Right kidney (tissue), 1 donor: ENCODE results near the gene FERMT2.
"Not testable (repeated sequence)": the region's sequence is repeated elsewhere in the genome, so short reads cannot be mapped to it uniquely, and the experiment has no call there.

Source experiments
- DNase-seq: peaks from one replicate; pipeline ENCODE4 v3.0.0-alpha.2; 2016

FERMT2 gene

DNA sequence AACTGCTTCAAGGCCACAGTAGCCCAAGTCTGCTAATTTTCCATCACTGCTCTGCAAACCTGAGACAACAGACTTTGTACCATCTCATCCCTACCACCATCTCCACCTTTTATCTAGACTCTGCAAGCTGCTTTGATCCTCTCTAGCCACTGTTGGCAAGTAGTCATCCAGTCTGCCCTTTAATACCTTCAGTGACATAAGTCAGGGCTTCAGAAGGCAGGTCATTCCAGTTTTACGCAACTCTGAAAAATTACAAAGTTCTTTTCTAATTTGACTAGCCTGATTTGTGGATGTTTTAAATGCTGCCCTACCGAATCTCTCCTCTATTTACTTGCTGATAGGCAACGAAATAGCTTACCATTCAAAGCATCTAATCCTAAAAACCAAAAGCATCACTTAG is 2.8 kb downstream of the FERMT2 start:
- DNase-seq, result no peak

DNA sequence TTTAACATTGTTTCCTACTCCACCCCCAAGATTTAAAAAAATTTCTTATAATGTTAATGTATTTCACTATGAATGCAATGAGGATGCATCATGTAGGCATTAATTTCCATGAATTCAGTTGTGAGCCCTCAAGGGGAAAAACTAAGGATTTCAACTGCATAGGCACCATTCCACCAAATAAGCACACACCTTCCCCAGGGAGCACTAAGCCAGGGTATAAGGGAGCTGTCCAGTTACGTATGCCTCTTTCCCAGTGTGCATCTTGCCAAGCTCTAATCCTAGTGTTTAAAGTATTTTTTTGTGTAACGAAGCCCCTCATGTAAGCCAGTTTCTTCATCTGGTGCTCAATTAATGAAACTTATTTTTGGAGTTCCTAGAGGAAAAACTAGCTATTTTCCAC is 6.6 kb downstream of the FERMT2 start:
- DNase-seq, result no peak

DNA sequence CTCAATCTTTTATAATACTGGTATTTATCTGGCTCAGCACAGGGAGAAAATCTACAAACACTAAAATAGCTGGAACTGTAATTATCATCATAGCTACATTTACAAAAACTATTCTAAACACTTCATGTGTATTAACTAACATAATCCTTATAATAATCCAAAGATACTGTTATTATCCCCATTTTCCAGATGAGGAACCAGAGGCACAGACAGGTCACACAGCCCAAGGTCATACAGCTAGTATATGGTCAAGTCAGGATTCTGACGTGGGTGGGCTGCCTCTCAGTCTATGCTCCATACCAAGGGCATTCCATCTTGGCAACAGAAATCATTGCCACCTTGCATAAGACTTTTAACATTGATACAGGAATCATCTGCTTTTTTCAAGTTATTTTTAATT is 11.4 kb downstream of the FERMT2 start:
- no peak for DNase-seq

DNA sequence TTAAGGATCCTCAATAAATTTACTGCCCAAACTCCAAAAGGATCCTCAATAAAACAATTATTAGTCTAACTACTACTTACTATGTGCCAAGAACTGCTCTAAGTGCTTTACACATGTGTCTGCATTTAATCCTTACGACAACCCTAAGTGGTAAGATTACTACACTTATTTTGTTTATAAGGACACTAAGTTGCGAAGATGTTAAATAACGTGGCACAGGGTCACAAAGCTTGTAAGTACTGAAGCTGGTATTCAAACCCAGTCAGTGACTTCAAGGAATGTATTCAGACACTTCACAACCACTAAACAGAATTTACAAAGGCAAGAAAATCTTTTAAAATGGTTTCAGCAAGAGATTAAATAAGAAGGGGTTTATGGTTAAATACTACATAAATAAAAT is 13.0 kb downstream of the FERMT2 start:
- no peak for DNase-seq

DNA sequence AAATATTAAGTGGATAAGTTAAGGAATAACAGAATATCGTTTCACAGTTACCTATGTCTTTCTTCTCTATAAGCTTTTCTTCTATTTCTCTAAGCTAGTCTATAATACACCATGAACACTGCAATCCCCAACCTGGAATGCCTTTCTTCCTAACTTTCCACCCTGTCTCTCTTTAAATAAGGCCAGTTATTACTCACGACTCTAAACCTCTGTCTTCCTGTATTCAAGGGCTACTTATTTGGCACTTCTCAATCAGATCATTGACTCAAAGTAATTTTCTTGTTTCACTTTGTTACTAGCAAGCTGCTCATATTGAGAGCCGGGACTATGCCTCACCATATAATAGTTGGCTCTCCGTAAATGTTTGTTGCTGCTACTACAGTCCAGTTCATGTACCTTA is 13.5 kb downstream of the FERMT2 start:
- DNase-seq, result no peak

DNA sequence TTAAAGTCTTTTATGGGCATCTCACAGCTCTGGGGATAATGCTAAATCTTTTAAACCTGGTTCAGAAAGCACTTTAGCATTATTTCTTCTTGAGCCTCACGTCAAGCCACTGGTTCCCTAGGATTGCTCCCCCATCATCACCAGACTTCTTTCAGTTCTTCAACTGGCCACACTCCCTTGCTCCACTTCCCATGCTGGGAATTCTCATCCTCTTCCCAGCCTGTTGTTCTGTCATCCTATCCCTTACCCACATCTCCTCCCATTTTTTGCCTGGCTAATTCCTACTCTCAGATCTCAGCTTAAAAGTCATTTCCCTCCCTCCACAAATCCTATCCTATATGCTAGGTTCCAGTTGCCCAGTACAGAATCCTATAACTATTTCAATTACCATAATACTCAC is 14.4 kb downstream of the FERMT2 start:
- no peak for DNase-seq

DNA sequence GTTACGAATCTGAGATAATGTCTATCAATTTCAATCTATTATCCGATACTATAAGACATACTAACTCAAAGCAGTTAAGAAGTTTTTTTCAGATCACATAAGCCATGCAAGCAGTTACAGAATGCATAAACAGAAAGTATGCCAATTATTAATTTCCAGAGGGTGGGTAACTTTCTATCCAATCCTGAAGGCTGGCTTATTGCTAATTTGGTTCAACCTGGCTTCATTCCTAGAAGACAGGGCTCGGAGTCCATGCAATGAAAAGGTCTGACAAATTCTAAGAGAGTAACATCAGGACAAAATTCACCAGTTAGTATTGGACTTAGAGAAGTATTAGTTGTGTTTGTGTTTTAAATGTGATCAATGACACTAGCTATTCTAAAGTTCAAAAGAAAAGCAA is 15.0 kb downstream of the FERMT2 start:
- DNase-seq, result no peak

DNA sequence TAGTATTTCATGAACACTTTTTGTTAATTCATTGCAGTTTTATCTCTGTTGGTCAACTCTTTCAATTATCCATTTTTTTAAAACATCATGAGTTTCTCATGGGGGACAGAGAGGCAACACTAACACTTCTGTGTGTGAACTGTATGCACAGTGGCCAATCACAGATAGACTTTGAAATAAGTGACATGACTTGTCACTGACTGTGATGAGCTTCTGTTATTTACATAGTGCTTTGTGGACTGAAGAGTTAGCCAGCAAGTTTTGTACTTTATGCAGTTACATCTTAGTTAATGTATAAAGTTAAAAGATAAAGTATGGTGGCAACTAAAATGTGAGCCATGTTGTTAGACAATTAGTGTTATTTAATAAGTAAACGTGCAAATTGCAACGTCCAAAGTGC is 16.1 kb downstream of the FERMT2 start:
- DNase-seq, result no peak

DNA sequence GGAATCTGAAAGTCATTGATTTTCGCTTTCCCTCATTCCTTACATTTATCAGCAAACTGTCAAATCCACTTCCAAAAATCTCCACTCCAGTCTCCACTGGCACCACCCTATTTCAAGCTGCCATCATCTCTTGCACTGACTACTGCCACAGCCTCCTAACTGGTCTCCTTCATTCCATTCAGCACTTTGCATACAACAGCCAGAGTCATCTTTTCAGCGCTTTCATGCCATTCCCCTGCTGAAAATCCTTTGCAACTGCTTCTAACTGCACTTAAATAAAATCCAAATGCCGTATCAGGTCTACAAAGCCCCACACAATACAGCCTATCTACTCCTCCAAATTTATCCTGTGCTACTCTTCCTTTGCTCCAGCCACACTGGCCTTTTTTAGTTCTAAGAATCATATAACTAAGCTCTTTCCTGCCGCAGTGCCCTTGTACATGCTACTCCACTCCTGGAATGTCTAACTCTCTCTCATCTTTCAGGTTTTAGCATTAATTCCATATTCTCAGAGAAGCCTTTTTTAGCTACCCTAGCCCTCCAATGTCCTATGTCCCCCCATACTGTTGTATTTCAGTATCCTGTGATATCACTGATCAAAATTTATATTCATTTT is 21.6 kb downstream of the FERMT2 start:
- no peak for DNase-seq

DNA sequence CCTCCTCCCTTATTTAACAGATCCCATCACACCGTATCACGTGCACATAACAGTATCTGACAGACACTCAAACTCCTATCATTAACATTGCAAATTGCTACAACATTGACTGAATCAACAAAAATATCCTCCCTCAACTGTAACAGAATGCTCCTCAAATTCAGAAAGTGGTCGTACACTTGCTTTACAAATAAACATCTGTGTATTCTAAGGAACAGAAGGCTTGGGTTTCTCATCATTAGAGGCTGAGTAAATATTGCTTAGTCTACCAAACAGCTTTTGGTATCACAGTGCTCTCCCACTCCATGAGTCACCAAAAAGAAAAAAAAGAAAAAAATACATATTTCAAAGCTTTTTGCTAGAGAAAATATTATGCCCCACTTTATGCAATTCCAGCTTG is 23.9 kb downstream of the FERMT2 start:
- no peak for DNase-seq

DNA sequence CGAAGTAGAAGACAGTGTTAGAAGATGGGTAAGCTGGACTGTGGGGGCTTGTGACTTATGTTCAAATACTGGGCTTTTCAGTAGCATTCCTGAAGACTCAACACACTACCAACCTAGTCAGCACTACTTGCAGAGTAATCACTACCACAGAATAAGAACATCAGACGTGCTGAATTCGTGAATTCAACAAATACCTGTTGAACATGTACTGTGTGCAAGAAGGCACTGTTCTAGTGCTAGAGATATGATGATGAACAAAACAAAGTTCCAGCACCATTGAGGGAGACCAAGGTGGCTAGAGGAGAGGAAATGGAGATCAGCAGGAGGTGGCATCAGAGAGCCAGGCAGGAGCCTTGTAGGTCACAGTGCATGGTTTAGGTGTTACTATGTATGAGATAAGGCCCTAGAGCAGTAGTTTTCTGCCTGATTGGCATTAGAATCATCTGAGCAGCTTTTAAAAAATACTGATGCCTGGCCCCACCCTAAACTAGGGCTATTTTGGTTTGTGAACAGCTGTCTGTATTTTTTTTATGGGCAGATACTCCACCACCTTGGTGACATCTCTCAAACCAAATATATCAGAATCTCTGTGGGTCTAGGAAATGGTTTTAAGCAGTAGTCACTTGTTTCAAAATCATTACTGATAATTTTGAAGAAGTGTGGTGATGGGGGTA is 26.8 kb downstream of the FERMT2 start:
- DNase-seq, result no peak

DNA sequence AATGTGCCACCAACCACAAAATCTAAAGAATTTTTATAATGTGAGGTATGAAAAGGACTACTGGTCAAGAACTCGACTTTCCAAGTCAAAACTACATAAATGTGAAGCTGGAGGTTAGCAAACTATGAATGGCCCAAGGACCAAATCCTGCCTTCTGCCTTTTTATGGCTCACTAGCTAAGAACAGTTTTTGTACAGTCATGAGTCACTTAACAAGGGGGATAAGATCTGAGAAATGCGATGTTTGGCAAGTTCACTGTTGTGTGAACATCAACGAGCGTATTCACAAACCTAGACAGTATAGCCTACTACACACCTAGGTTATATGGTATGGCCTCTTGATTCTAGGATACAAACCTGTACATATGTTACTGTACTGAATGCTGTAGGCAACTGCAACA is 28.2 kb downstream of the FERMT2 start:
- DNase-seq, result no peak

DNA sequence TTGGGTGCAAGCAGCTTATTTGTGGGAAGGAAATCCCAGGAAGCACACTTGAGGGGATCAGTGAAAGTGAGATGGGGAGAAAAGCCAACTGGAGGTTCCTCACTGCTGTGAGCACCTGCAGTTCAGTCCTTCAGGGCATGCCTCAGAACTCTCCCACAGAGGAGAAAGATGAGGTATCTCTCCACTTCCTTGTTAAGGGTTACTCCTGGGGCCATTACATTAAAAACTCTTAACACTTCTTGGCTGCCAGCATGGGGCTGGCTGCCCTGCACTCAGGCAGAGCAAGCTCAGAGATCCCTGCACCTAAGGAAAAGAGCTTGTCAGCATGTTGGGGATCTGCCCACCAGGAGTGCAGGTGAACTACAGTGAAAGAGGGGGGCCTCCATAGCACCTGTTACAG is 28.8 kb downstream of the FERMT2 start:
- DNase-seq, result no peak

DNA sequence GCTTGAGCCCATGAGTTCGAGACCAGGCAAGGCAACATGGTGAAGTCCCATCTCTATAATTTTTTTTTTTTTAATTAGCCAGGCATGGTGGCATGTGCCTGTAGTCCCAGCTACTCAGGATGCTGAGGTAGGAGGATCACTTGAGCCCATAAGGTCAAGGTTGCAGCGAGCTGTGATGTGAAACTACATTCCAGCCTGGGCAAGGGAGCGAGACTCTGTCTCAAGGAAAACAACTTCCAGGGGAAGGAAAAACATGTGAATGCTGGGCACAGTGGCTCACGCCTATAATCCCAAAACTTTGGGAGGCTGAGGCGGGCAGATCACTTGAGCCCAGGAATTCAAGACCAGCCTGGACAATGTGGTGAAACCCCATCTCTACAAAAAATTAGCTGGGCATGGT is 30.4 kb downstream of the FERMT2 start:
- not testable (repeated sequence) for DNase-seq

DNA sequence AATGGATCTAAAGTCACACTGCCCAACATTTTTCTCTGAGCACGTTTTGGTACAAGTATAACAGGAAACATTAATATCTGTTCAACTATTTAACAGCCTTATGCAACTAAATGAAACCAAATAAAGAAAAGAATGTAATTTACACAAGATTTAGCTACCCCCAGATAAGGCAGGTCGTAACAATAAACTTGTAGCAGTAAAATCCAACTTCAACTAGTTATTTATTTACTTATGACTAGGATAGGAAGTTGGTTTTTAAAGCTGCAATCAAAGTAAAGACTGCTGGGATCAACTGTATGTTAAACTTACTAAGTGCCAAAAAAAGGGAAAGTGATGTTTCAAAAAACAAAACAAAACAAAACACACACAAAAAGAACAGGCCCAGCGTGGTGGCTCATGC is 30.9 kb downstream of the FERMT2 start:
- no peak for DNase-seq

DNA sequence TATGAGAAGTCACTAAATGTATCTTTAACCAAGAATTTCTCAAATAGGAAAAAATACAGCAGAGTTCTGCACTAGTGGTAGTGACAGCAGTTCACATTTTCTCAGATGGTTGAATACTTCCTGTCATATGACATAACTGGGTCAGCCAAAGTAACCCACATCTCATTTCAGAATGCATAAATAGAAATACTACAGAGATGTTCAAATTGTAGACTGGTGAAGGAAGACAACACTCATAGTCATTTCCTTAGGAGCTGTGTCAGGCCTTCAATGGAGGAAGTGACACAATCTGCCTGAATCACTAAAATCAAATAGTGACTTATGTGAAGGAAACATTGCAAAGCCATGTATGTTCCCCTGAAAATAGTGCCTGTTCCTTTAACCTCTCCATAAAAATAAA is 32.4 kb downstream of the FERMT2 start:
- DNase-seq, result no peak

DNA sequence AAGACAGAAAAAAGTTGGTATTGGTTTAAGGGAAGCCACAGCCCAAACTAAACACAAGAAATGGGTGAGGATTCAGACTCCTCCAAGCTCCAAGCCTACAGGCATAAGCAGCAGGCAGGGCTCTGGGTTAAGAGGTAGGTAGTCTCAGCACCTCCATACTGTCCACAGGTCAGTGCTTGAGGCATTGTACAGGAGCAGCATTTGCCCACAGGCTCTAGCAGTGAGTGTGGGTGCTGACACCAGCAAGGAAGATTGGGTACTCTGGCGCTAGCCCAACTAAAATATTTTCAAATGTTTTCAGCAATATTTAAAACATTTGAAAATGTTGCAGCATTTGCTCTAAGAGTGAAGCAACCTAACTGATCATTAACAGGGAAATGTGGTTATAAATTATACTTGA is 33.1 kb downstream of the FERMT2 start:
- DNase-seq, result no peak

DNA sequence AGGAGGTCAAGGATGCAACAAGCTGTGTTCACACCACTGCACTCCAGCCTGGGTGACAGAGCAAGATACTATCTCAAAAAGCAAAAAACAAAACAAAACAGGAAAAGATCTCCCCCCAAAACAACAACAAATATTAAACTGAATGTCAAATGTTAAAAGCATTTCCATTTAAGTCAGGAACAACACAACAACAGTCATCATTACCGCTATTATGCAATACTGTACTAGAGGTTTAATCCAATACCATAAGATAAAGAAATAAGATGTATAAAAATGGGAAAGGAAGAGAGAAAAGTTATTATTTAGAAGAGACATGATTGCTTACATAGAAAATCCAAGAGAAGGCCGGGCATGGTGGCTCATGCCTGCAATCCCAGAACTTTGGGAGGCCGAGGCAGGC is 36.6 kb downstream of the FERMT2 start:
- no peak for DNase-seq

DNA sequence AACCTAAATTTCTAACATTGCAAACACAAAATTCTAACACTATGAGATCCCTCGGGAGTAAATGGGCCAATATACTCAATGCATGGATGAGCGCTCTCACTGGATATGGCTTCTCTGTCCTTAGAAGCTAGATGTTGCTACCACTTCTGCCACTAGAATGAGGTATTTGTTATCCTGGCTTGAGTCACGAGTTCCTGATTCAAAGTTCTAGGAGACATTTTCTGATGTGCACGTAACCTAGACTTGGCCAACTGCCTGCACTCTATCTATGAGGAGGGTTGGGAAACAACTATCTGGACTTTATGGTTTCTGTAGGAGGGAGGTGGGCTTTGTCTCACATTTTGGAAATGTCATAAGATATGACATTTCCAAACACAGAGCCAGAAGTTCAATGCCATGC is 37.6 kb downstream of the FERMT2 start:
- DNase-seq, result no peak

DNA sequence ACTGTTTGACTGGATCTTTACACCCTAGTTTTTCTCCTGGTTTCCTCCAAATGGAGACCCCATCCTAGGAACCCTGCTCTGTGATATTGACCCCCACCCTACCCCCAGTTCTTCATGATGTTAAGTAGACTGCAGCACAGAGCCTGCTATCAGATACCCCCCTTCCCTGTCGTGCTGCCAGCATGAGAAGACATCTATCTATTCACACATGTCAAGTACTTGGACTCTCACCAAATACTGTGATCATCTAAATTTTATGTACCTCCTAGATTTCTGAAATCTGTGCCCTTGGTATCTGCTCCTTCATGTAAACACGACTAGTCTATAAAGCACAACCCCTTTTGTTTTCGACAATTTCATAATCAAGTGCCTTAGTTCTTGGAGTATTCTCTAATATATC is 38.9 kb downstream of the FERMT2 start:
- no peak for DNase-seq

DNA sequence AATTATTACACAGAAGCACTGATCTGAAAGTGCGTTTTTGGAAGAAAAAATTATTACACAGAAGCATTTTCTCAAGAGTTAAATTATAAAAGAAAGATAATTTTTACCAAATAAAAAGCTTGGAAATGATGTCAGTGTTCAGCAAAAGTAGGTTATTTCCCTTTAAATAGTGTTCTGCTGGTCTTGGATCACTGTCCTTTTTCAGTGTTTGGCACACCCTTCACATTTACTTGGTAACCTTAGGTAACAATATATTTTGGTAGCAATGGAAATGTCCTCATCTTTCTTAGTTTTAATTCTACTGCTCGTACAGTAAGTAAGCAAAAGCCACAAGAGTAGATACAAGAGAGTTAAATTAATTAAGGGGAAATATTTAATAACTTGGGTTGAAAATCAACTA is 40.3 kb downstream of the FERMT2 start:
- no peak for DNase-seq

DNA sequence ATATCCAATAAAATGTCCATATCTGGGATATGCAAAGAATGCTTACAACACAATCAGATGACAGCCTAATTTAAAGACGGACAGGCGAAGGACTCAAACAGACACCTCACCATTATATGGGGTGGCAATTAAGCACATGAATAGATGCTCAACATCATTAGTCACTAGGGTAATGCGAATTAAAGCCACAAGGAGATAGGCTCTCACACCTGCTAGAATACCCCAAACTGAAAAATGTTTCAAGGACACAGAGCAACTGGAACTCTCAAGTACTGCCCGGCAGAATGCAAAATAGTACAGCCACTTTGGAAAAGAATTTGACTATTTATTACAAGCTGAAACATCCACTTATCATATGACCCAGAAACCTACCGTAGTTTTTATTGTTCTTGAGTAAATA is 42.9 kb downstream of the FERMT2 start:
- DNase-seq, result no peak

DNA sequence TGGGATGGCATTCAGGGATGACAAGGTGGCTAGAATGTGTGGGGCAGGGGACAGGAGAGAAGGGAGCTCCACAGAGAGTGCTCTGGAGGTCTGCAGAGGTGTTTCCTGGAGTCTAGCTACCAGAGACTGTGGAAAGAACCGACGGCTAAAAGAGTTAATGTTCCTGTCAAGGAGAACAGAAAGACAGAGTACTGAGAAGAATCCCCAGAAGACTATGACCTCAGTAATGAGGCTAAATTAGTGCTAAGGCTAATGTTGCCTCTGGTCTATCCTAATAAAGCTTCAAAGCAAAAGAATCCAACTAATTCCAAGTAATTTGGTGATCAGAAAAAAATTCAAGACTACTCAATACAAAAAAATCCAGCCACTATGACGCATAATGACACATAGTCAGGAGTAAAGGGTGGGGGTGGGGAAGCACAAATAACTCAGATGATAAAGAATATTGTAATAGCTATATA is 44.7 kb downstream of the FERMT2 start:
- DNase-seq, result no peak

DNA sequence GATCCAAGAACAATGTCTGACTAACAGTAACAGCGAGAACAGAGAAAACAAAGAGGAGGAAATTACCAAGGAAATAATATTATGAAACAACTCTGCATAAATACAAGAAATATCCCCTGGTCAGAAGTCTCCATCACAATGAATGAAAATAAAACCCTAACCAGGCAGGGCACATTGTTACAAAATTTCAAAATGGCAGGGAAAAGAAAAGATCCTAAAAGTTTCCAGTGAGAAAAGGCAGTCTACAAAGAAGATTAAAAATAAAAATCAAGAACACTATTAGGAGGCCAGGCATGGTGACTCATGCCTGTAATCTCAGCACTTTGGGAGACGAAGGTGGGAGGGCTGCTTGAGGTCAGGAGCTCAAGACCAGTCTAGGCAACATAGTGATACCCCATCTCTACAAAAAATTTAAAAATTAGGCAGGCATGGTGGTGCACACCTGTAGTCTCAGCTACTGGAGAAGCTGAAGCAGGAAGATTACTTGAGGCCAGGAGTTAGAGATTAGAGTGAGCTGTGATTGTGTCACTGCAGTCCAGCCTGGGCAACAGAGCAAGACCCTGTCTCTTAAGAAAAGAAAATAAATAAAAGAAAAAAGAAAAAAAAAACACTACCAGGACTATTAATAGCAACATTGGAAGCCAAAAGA is 47.8 kb downstream of the FERMT2 start:
- no peak for DNase-seq
